Measurements from ENCODE around the gene CIAO1. TPM values are rescaled to one million over a fixed set of nuclear protein-coding genes. Genes with fewer than 3 reads are reported as not detected.
A peak's percentile ranks its signal among the peaks of the same experiment; 100 is the strongest.

Gene CIAO1
- total and polyA plus RNA-seq, 2 of the 13 experiments (the other 11 are each of a cell fraction or from before 2014, with no cell fraction given) = 99.3 to 120 TPM

- peak; percentile 83; the same call in 1 of the 2 replicates for TF ChIP-seq MLXIP (CRISPR knock-in tag; IDR thresholded peaks at IDR 0.05; ENCODE audit: borderline replicate concordance)
- peak; percentile 99 for TF ChIP-seq ZNF556 (CRISPR knock-in tag; IDR thresholded peaks at IDR 0.05; ENCODE audit: borderline replicate concordance)
- peak; percentile 93 for TF ChIP-seq ZNF362 (CRISPR knock-in tag; IDR thresholded peaks at IDR 0.05; ENCODE audit: borderline replicate concordance)
- TF ChIP-seq CCDC6 (CRISPR knock-in tag; IDR thresholded peaks at IDR 0.05) = peak; percentile 70
- TF ChIP-seq ZNF570 (CRISPR knock-in tag; IDR thresholded peaks at IDR 0.05; ENCODE audit: borderline replicate concordance) = peak; percentile 92; the same call in 1 of the 2 replicates
- peak; percentile 97 for TF ChIP-seq ZNF547 (CRISPR knock-in tag; IDR thresholded peaks at IDR 0.05)
- TF ChIP-seq PAF1 (CRISPR knock-in tag; IDR thresholded peaks at IDR 0.05) = no peak
- peak; percentile 95 for TF ChIP-seq ZNF274 (CRISPR knock-in tag; IDR thresholded peaks at IDR 0.05)
- TF ChIP-seq HBP1 (CRISPR knock-in tag; IDR thresholded peaks at IDR 0.05; ENCODE audit: low read depth) = peak; percentile 89
- no peak for TF ChIP-seq ZNF7 (CRISPR knock-in tag; IDR thresholded peaks at IDR 0.05)
- TF ChIP-seq ZSCAN20 (CRISPR knock-in tag; IDR thresholded peaks at IDR 0.05; ENCODE audit: borderline replicate concordance) = no peak
- no peak for TF ChIP-seq RFX5 (IDR thresholded peaks at IDR 0.05; ENCODE audit: low read depth, low read length)
- TF ChIP-seq HOMEZ (CRISPR knock-in tag; IDR thresholded peaks at IDR 0.05; ENCODE audit: low read depth) = no peak
- peak; percentile 78 for TF ChIP-seq NR0B2 (CRISPR knock-in tag; IDR thresholded peaks at IDR 0.05)
- TF ChIP-seq CEBPZ (IDR thresholded peaks at IDR 0.05; ENCODE audit: low read length) = no peak
- TF ChIP-seq KDM2A (CRISPR knock-in tag; IDR thresholded peaks at IDR 0.05; ENCODE audit: borderline replicate concordance, low read depth) = peak; percentile 97
- TF ChIP-seq ZMAT3 (CRISPR knock-in tag; conservative IDR thresholded peaks at IDR 0.05) = peak; percentile 84; the same call in 1 of the 2 replicates
Measured at GRCh38 chr2:96305091-96305978, 39.3 kb downstream of the CIAO1 start, which contains the start of gene SNRNP200 (continued).

Data from HepG2 (cell line).